GM12892 (cell line): ENCODE data around the gene PDIA6.

Experiments used
- POLR2A ChIP-seq: IDR thresholded peaks from 2 replicates; pipeline ENCODE4 v1.6.1; 2011; ENCODE audit warnings: low read depth, low read length, control low read depth
- POLR2AphosphoS5 ChIP-seq: IDR thresholded peaks from 2 replicates; pipeline ENCODE4 v1.6.1; 2011; ENCODE audit warnings: low read depth, low read length, control low read depth
- TAF1 ChIP-seq: IDR thresholded peaks from 2 replicates; pipeline ENCODE4 v1.6.1; 2011; ENCODE audit warnings: low read depth, mild to moderate bottlenecking, control low read depth, low read length, borderline replicate concordance

DNA sequence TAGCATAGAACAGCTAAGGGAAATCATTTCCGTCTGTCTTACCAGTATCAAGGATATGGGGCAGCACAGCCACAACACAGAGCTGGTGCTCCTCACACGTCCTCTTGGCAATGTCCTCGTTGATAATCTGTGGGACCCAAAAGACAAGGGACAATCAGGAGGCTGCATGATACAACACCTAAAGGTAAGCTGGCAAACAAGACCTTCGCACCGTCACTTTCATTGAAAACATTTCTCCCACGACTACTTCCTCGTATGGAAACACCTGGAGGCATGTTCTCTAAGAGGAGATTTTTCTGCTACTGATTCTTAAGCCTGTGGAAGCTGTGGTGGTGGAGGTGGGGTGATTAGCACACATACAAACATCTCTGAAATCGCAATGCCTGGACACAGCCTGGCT, 23.7 kb downstream of the PDIA6 start:
- TF ChIP-seq POLR2AphosphoS5, result no peak
- TF ChIP-seq POLR2A, result no peak
- no peak for TF ChIP-seq TAF1
